Smooth muscle cell (in vitro differentiated cells): ENCODE data around the gene LRRC74B. TPM values are rescaled to one million over a fixed set of nuclear protein-coding genes. Genes with fewer than 3 reads are reported as not detected.

Source experiments
- DNase-seq: peaks from one replicate; lab custom pipeline; 2025; ENCODE audit not compliant: unreplicated experiment; lab: John Stamatoyannopoulos, UW
- H2AFZ ChIP-seq: fragments of 200-600 bp; sonication (generic); 2 replicates; pipeline ENCODE4 v1.6.0; 2016; ENCODE audit warnings: antibody characterized with exemption, low read depth, mild to moderate bottlenecking
- H3F3A ChIP-seq: fragments of 200-600 bp; sonication (generic); 2 replicates; pipeline ENCODE4 v1.6.0; 2017; ENCODE audit warnings: antibody characterized with exemption, low read depth
- H3K27ac ChIP-seq: fragments of 200-600 bp; sonication (generic); 2 replicates; pipeline ENCODE4 v1.5.1; 2016; ENCODE audit warnings: low read depth, mild to moderate bottlenecking
- H3K27me3 ChIP-seq: fragments of 200-600 bp; sonication (generic); 2 replicates; pipeline ENCODE4 v1.6.1; 2016; ENCODE audit warnings: low read depth, mild to moderate bottlenecking
- H3K36me3 ChIP-seq: fragments of 200-600 bp; sonication (generic); 2 replicates; pipeline ENCODE4 v1.5.1; 2016; ENCODE audit warnings: low read depth
- H3K4me1 ChIP-seq: fragments of 200-600 bp; sonication (generic); 2 replicates; pipeline ENCODE4 v1.5.1; 2016; ENCODE audit warnings: low read depth
- H3K4me2 ChIP-seq: fragments of 200-600 bp; sonication (generic); 2 replicates; pipeline ENCODE4 v1.6.0; 2016; ENCODE audit warnings: mild to moderate bottlenecking
- H3K4me3 ChIP-seq: fragments of 200-600 bp; sonication (generic); 2 replicates; pipeline ENCODE4 v1.5.1; 2016; ENCODE audit warnings: mild to moderate bottlenecking
- H3K79me2 ChIP-seq: fragments of 200-600 bp; sonication (generic); 2 replicates; pipeline ENCODE4 v1.6.0; 2016; ENCODE audit warnings: low read depth, mild to moderate bottlenecking
- H3K9ac ChIP-seq: fragments of 200-600 bp; sonication (generic); 2 replicates; pipeline ENCODE4 v1.6.0; 2016; ENCODE audit warnings: low read depth
- H3K9me3 ChIP-seq: fragments of 200-600 bp; sonication (generic); replicated peaks from 2 replicates; pipeline ENCODE4 v1.5.1; 2016; ENCODE audit warnings: low read depth
- H4K20me1 ChIP-seq: fragments of 200-600 bp; sonication (generic); 2 replicates; pipeline ENCODE4 v1.6.0; 2016; ENCODE audit warnings: low read depth
- WGBS: methylation state at CpG from one replicate; pipeline ENCODE4 v1.1.7; 2016; ENCODE audit warnings: low lambda C conversion rate; 5-methylcytosine and 5-hydroxymethylcytosine counted together
- polyA plus RNA-seq: library from polyadenylated mRNA; unstranded; fragments of >200 nt; fragmentation: Nextera tagmentation; extraction: Ambion mirVana; gene quantifications from 2 replicates; pipeline ENCODE4 v1.2.1, GENCODE V29; 2016
- total RNA-seq: library from RNA; depleted of rRNA; stranded (reverse); fragments of >200 nt; gene quantifications from 2 replicates; pipeline ENCODE4 v1.2.3, GENCODE V29; 2014
- TF ChIP-seq, protein P1 (sequence below): fragments of 200-600 bp; sonication (generic); IDR thresholded peaks from 2 replicates; pipeline ENCODE4 v1.5.1; 2017; ENCODE audit warnings: borderline replicate concordance, mild to moderate bottlenecking, antibody characterized with exemption; ENCODE audit not compliant: insufficient read depth, poor library complexity, severe bottlenecking

Gene LRRC74B
- total and polyA plus RNA-seq, 2 experiments from 2014 or later: not detected

DNA sequence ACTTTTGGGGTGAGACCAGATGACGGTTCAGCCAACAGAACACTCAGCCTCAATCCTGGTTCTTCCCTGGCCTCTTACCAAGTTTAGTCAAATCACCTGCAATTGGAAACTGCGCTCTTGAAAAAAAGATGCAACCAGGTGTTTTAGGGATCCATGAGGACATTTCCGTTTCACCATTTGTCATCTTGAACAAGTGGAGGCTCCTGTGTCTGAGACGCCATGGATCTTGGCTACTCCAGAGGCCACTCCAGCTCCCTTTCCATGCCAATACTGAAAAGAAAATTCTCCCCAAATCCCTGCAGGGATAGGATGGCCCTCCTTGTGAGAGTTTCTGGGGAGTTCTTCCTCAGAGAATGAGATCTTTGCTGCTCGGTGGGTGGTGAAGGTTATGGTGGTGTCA is 27.7 kb downstream of the LRRC74B start:
- no peak for DNase-seq

DNA sequence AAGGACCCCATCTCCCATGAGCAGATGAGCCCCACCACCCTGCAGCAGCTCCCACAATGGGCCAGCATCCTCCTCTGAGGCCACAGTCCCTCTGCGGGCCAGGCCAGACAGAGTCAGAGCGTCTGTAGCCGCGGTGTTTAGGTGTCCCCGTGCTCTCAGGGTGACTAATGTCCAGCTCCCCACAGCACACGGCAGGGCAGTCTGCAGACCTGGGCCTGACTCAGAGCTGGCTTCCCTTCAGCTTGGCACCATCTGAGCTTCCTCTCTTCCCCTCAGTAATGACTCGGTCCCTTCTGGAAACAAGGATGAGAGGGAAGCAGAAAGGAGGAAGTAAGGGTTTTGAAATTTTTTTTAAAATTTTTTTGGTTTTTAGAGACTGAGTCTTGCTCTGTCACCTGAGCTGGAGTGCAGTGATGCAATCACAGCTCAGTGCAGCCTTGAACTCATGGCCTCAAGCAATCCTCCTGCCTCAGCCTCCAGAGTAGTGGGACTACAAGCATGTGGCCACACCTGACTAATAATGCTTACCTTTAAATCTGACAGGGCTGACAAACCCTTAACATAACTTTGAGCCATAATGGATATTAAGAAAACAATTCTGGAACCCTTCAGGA is 28.5 kb downstream of the LRRC74B start:
- WGBS: 28% methylated on average over 7 of the region's 7 CpGs
- no peaks in the 10 kb centered on the region for H3K36me3 ChIP-seq
- H2AFZ ChIP-seq: no peak overlapping the region
- H3K27me3 ChIP-seq: no peaks in the 10 kb centered on the region
- H3K27ac ChIP-seq: no peak overlapping the region
- H3K4me2 ChIP-seq: no peak overlapping the region
- TF ChIP-seq, protein P1, sequence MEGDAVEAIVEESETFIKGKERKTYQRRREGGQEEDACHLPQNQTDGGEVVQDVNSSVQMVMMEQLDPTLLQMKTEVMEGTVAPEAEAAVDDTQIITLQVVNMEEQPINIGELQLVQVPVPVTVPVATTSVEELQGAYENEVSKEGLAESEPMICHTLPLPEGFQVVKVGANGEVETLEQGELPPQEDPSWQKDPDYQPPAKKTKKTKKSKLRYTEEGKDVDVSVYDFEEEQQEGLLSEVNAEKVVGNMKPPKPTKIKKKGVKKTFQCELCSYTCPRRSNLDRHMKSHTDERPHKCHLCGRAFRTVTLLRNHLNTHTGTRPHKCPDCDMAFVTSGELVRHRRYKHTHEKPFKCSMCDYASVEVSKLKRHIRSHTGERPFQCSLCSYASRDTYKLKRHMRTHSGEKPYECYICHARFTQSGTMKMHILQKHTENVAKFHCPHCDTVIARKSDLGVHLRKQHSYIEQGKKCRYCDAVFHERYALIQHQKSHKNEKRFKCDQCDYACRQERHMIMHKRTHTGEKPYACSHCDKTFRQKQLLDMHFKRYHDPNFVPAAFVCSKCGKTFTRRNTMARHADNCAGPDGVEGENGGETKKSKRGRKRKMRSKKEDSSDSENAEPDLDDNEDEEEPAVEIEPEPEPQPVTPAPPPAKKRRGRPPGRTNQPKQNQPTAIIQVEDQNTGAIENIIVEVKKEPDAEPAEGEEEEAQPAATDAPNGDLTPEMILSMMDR: no peak
- no peaks in the 10 kb centered on the region for H3K79me2 ChIP-seq
- H4K20me1 ChIP-seq: no peaks in the 10 kb centered on the region
- no peak overlapping the region for H3K4me3 ChIP-seq
- DNase-seq: no peak
- no peaks in the 10 kb centered on the region for H3F3A ChIP-seq
- no peak overlapping the region for H3K9ac ChIP-seq
- H3K9me3 ChIP-seq: no peaks in the 10 kb centered on the region
- no peaks in the 10 kb centered on the region for H3K4me1 ChIP-seq

More for the DNA sequence above, 27.7 kb downstream of the LRRC74B start:
- TF ChIP-seq, protein P1: no peak
- Histone ChIP-seq H3K27ac (no peak overlapping the region), H4K20me1 (no peaks in the 10 kb centered on the region), H3K79me2 (no peaks in the 10 kb centered on the region), H3K27me3 (no peaks in the 10 kb centered on the region), H3K4me1 (no peaks in the 10 kb centered on the region), H3K4me2 (no peak overlapping the region), H3F3A (no peaks in the 10 kb centered on the region), H3K36me3 (no peaks in the 10 kb centered on the region), H3K4me3 (no peak overlapping the region), H3K9ac (no peak overlapping the region), H3K9me3 (no peaks in the 10 kb centered on the region), H2AFZ (no peak overlapping the region)
- WGBS: 95% methylated on average over 5 of the region's 5 CpGs

DNA sequence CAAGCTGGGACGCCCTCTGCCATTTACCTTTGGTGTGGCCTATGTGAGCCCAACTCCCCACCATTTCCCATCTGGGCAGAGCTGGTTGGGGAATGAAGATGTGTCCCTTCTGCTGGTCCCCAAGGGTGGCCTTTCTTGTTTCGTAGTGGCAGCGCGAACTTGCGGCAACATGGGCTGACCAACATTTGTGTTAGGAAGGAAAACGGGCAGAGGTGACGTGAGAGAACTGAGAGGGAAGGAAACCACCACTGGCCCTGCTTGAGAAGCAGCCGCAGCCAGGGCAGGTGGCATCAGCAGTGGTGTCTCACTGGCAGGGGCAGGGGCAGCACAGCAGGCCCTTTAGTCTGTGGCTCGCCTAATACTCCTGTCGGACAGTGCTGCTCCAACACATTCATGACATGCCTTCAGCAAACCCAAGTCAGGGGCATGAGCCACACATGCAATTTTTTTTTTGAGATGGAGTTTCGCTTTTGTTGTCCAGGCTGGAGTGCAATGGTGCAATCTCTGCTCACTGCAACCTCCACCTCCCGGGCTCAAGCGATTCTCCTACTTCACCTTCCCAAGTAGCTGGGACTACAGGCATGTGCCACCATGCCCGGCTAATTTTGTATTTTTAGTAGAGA is 29.9 kb downstream of the LRRC74B start:
- Histone ChIP-seq H3K27ac (no peak overlapping the region), H3F3A (no peaks in the 10 kb centered on the region), H3K27me3 (no peaks in the 10 kb centered on the region), H3K4me3 (no peak overlapping the region), H3K36me3 (no peaks in the 10 kb centered on the region), H3K9ac (no peak overlapping the region), H3K4me2 (no peak overlapping the region), H3K4me1 (no peaks in the 10 kb centered on the region), H3K79me2 (no peaks in the 10 kb centered on the region), H3K9me3 (no peaks in the 10 kb centered on the region), H4K20me1 (no peaks in the 10 kb centered on the region), H2AFZ (no peak overlapping the region)
- TF ChIP-seq, protein P1: no peak
- WGBS: 92% methylated on average over 14 of the region's 14 CpGs
- DNase-seq: no peak
